Left forelimb (tissue), 1 donor: ENCODE data around the gene ZMIZ2.
"Not testable (repeated sequence)": the region's sequence is repeated elsewhere in the genome, so short reads cannot be mapped to it uniquely, and the experiment has no call there.

Experiments used
- DNase-seq: peaks from one replicate; pipeline ENCODE4 v3.0.0-alpha.2; 2018; ENCODE audit warnings: low spot score

The ZMIZ2 gene

DNA sequence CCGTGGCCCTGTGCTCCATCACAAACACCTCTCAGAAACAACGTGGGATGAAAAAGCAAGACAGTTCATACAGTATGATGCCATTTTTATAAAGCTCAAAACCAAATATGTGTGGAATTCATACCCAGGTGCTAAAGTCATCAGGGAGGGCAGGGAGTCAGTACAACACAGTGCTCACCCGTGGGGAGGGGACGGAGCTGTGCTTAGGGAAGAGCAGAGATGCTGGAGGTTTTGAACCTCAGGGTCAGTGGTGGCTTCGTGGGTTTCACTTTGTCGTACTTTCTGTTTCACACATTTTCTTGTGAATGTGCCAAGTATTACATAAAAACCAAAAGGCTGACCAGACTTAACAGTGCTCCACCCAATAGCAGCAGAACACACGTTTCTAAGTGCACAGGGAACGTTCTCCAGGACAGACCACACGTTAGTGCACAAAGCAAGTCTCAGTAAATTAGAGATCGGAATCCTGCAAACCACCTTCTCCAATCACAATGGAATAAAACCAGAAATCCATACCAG, 21.2 kb downstream of the ZMIZ2 start:
- no peak for DNase-seq

DNA sequence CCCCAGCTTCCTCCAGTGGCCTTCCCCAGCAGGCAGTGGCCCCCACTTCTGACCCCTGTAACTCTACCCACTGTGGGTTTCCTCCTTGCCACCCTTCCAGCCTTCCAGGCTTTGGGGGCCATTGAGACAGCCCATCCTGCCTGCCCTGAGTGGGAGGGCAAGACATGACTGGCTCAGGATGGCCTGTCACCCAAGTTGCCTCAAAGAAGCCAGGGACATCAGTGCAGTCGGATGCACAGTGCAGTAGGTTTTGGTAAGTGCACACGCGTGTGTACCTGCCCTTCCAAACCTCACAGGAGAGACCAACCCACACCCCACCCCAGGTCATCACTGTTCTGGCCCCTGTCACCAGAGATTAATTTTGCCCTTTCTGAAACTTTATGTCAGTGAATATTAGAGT, 22.7 kb downstream of the ZMIZ2 start:
- no peak for DNase-seq

GRCh38 chr7:44772440-44772839, 23.8 kb downstream of the ZMIZ2 start:
- no peak for DNase-seq

- DNase-seq, result no peak
These were observed 24.2 kb downstream of the ZMIZ2 start for GRCh38 chr7:44772867-44773266.

DNA sequence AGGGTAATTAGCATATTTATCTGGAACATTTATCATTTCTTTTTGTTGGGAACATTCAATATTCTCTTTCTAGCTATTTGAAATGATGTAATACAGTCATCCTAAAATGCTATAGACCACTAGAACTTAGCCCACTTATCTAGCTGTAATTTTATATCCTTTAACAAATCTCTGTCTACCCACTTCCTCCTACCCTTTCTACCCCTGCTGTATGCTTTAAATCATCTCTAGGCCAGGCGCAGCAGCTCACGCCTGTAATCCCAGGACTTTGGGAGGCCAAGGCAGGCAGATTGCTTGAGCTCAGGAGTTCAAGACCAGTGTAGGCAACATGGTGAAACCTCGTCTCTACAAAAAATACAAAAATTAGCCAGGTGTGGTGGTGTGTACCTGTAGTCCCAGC, 25.8 kb downstream of the ZMIZ2 start:
- not testable (repeated sequence) for DNase-seq

GRCh38 chr7:44775383-44776107, 26.9 kb downstream of the ZMIZ2 start:
- DNase-seq, result no peak

DNA sequence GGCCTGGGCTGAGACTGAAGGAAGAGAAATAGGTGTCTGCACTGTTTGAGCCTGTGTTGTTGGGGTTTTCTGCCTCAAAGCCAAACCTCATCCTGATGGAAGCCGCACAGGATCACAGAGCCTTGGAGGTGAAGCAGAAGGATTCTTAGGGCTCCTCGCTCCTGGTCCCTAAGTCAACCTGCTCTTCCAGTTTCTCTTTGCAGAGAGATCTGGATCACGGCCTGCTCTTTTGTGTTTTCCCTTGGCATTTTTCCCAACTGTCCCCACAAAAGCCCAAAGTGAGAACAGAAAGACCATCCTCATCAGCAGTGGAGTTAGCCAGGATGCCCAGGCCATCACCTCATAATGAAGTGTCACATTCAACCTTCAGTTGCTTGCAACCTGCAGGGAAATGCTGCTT, 27.6 kb downstream of the ZMIZ2 start:
- DNase-seq, result no peak

DNA sequence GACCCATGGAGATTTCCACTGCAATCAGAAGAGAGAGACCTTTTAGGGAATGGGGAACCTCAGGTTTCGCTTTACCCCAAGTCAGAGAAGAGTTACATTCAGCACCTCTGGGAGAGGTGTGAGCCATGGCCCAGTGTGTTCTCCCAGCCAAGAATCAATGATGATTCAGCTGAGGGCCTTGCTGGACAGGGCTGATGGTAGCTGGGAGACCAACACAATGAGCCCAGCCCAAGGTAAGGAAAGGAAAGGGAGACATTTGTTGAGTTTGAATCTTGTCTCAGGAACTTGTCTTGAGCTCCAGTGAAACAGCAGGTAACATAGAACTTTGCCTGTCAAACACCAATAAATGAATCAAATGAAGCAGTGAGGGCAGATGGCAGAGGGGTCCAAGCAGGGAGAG, 33.8 kb downstream of the ZMIZ2 start:
- no peak for DNase-seq

DNA sequence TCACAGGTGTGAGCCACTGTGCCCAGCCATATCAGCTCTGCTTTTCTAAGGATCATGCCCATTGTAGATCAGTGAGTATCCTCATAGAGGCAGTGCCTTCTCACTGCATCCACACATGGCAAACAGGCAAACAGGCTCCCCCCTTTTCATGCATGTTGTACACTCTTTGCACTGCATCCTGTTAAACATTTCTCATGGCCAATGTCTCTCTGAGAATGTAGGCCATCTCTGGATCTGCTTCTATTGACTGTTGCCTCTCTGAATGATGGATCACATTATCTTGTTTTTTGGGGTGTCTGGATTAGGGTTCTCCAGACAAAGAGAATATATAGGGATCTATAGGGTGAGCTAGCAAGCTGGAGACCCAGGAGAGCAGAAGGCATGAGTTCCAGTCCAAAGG, 34.8 kb downstream of the ZMIZ2 start:
- DNase-seq, result no peak

GRCh38 chr7:44784364-44784763, 35.7 kb downstream of the ZMIZ2 start:
- no peak for DNase-seq

DNA sequence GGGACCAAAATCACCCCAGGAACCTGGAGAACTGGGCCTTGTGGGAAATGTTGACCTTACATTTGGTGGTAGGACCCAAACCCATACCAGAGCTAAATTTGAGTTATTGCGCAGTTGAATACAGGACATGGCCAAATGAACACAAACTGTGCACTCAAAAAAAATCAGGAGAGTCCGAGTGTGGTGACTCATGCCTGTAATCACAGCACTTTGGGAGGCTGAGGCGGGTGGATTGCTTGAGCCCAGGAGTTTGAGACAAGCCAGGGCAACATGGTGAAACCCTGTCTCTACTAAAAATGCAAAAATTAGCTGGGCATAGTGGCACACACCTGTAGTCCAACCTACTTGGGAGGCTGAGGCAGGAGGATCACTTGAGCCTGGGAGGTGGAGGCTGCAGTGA, 36.6 kb downstream of the ZMIZ2 start:
- not testable (repeated sequence) for DNase-seq

GRCh38 chr7:44787041-44787440, 38.4 kb downstream of the ZMIZ2 start:
- no peak for DNase-seq

GRCh38 chr7:44787762-44788161, 39.1 kb downstream of the ZMIZ2 start:
- DNase-seq, result no peak

DNA sequence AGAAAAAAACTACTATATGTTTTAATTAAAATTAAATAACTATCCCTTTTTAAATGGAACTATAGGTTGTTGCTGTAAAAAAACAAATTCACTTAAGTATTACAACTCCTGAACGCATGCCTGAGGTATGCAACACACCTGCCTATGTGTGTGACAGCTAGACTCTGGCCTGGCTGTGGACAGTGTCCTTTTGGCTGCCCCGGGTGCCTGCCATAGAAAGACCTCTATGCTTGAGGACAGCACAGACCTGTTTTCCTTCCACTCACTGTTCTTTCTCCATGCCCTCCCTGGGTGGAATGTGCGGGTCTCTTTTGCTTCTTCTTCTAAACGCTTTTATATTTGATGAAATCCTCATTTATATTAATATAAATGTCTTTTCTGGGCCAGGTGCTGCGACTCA, 41.3 kb downstream of the ZMIZ2 start:
- DNase-seq, result no peak

GRCh38 chr7:44791278-44792219, 42.9 kb downstream of the ZMIZ2 start:
- DNase-seq, result no peak

DNA sequence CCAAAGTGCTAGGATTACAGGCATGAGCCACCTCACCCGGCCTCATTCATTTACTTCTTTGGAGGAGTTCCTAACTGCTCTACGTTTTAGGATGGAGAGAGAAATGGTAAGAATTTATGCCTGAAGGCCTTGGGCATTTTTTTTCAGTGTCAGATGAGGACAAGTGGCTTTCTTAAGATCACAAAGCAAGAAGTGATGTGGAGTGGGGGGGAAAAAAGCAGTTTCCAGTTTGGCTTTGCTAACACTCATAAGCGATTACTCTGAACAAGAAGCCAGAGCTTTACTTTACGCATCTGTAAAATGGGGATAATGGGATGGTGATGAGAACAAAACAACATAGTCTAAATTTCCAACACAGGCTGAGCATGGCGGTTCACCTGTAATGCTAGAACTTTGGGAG, 45.3 kb downstream of the ZMIZ2 start:
- no peak for DNase-seq

DNA sequence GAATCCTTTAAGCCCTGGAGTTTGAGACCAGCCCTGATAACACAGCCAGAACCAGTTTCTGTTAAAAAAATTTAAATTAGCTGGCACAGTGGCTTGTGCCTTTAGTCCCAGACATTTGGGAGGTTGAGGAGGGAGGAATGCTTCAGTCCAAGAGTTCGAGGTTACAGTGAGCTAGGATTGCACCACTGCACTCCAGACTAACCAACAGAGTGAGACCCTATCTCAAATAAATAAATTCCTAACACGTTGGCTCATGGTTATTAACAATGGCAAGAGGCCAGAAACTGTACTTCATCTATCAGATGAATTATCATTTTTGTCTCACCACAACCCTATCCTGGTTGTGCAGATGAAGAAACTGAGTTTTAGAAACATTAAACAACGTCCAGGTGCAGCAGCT, 45.7 kb downstream of the ZMIZ2 start:
- DNase-seq, result no peak

DNA sequence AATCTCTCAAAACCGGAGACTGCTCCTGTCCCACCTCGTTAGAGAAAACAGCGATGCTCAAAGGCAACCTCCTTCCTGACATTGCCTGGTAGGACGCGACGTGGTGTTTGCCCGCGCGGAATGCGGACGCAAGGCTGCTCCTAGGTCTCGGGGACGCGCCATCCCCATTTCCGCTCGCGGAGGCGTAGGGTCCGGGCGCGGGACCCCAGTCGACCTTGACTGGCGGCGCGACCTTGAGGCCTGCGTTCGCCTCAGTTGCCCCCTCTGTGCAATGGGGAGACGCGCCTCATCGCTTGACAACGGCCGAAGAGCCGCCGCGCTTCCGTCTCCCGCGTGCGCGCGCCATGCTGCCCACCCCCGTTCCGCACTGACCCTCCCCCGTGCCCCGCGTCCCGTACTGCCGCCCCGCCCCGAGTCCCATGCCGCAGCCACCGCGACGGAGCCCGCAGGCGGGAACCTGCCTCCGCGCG, 47.4 kb downstream of the ZMIZ2 start:
- DNase-seq, result no peak

DNA sequence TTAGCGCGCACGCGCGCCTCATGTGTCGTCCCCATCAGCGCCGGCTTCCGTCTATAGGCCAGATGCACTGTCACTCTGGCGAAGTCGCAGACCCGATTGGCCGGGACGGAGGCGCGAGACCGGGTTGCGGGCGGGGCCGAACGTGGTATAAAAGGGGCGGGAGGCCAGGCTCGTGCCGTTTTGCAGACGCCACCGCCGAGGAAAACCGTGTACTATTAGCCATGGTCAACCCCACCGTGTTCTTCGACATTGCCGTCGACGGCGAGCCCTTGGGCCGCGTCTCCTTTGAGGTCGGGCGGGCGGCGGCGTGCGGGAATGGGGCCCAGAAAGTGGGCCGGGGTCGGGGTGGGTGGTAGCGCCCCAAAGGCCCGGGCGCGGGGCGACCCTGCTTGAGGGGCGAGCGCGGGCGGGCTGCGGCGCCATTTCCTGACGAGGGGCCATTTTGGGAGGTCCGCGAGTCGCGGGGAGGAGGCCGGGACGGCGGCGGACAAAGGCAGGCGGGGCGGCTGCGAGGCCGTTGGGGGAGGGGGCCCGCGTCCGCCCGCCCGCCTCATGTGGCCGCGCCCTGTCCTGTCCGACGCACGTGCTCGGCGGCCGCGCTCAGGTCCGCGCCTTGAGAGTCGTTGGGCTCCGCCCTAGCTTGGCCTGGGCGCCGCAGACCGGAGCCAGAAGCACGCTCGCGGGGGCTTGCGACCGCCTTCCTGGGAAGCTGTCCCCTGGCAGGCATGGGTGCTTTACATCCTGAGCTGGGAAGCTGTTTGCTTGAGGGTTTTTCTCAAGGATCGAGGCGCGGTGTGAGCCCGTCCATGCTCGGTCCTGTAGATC, 48.1 kb downstream of the ZMIZ2 start, which contains the start of gene PPIA:
Gene PPIA (plus strand): TSS at position 178 of the 825 bp plus-strand sequence. CDS start 44 bp downstream, at position 222.
- DNase-seq, result peak; percentile 98

DNA sequence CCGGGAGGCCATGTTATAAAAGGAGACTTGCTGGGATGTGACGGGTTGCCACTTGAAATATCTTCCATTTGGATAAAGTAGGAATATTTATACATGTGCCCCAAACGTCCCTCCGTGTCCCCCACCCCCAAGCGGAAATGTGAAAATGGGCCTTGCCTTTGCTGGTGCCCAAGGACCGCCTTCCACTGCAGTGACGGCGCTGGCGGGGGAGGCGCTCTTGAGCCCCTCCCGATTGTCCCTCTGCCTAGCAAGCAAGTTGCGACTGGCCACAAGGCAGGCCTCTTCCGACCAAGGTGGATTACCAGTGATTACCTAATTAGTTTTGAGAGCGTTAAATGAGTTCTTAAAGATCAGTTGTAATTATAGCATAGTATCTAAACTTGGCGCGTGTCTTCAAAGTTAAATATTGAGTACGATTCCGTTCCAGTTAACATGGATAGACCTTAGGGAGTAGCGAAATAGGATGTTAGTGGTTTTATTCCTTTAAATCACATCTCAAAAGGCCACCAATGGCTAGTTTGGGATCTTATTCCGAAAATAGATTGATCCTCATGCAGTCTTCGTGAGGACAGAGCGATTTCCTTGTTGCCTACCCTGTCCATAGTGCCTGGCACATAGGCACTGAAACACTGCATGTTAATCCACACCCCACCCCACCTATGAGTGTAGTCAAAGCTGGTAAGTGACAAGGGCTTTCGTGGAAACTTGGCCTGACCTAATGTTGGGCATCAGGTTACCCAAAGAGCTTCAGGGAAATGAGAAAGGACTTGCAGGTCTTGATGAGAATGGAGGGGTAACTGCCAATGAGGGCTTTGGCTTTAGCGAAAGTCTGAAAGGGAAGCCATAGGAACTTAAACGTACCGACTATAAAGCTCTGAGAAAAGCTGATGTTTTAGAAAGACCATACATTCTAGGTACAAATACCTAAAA, 48.9 kb downstream of the ZMIZ2 start:
- DNase-seq, result no peak
